ENCODE results near the gene RAD51B.

Gene RAD51B

GRCh38 chr14:68442828-68443629 lies 623.5 kb downstream of the RAD51B start:
- Histone ChIP-seq H3K4me3 (ENCODE audit: low read depth, low read length) (no peak overlapping the region), H3K36me3 (no peaks in the 10 kb centered on the region), H3K9me3 (no peaks in the 10 kb centered on the region), H3K4me1 (no peaks in the 10 kb centered on the region), H3K27me3 (no peaks in the 10 kb centered on the region)
- no peak for DNase-seq
- TF ChIP-seq CTCF (IDR thresholded peaks at IDR 0.05; ENCODE audit: low read depth, low read length) = no peak

GRCh38 chr14:68444449-68445168 lies 625.0 kb downstream of the RAD51B start:
- H3K27me3 ChIP-seq = no peaks in the 10 kb centered on the region
- no peak overlapping the region for H3K4me3 ChIP-seq (ENCODE audit: low read depth, low read length)
- H3K36me3 ChIP-seq = no peaks in the 10 kb centered on the region
- no peak for TF ChIP-seq CTCF (IDR thresholded peaks at IDR 0.05; ENCODE audit: low read depth, low read length)
- no peaks in the 10 kb centered on the region for H3K4me1 ChIP-seq
- H3K9me3 ChIP-seq = no peaks in the 10 kb centered on the region
- DNase-seq = no peak

- no peak for TF ChIP-seq CTCF (IDR thresholded peaks at IDR 0.05; ENCODE audit: low read depth, low read length)
- H3K4me1 ChIP-seq = no peaks in the 10 kb centered on the region
Measured at GRCh38 chr14:68446243-68447040, 626.9 kb downstream of the RAD51B start.

GRCh38 chr14:68447581-68448251 lies 628.1 kb downstream of the RAD51B start:
- H3K36me3 ChIP-seq = no peaks in the 10 kb centered on the region
- H3K27me3 ChIP-seq = no peaks in the 10 kb centered on the region
- TF ChIP-seq CTCF (IDR thresholded peaks at IDR 0.05; ENCODE audit: low read depth, low read length) = no peak
- no peaks in the 10 kb centered on the region for H3K4me1 ChIP-seq
- DNase-seq = no peak
- no peak overlapping the region for H3K4me3 ChIP-seq (ENCODE audit: low read depth, low read length)
- H3K9me3 ChIP-seq = no peaks in the 10 kb centered on the region

More at GRCh38 chr14:68446243-68447040, 626.9 kb downstream of the RAD51B start:
- Histone ChIP-seq H3K4me3 (ENCODE audit: low read depth, low read length) (no peak overlapping the region), H3K36me3 (no peaks in the 10 kb centered on the region), H3K27me3 (no peaks in the 10 kb centered on the region), H3K9me3 (no peaks in the 10 kb centered on the region)
- DNase-seq = no peak

- Histone ChIP-seq H3K4me3 (ENCODE audit: low read depth, low read length) (no peak overlapping the region), H3K36me3 (no peaks in the 10 kb centered on the region), H3K9me3 (no peaks in the 10 kb centered on the region), H3K27me3 (no peaks in the 10 kb centered on the region), H3K4me1 (no peaks in the 10 kb centered on the region)
- no peak for TF ChIP-seq CTCF (IDR thresholded peaks at IDR 0.05; ENCODE audit: low read depth, low read length)
- no peak for DNase-seq
Measured at GRCh38 chr14:68448252-68448902, 628.8 kb downstream of the RAD51B start.

Data from BE2C (cell line).